LHCN-M2 (cell line): Measurements from ENCODE around the gene TBCE. TPM values are rescaled to one million over a fixed set of nuclear protein-coding genes. Genes with fewer than 3 reads are reported as not detected.
"Not testable (repeated sequence)": the region's sequence is repeated elsewhere in the genome, so short reads cannot be mapped to it uniquely, and the experiment has no call there.

ENCODE experiments used
- DNase-seq: peaks from one replicate; pipeline ENCODE4 v3.0.0-alpha.2; 2012; ENCODE audit warnings: low read depth
- total RNA-seq: library from RNA; depleted of rRNA; stranded (reverse); fragments of >200 nt; gene quantifications from 2 replicates; pipeline ENCODE4 v1.2.3, GENCODE V29; 2014

The TBCE gene
- total RNA-seq, 1 experiment from 2014 or later: 21.8 TPM

- peak; percentile 10 for DNase-seq
Measured at GRCh38 chr1:235450886-235451483, 83.8 kb downstream of the TBCE start.

GRCh38 chr1:235454021-235454420, 86.8 kb downstream of the TBCE start:
- DNase-seq: no peak

- DNase-seq: no peak
Measured at GRCh38 chr1:235455097-235455496, 87.9 kb downstream of the TBCE start.

GRCh38 chr1:235455823-235456222, 88.6 kb downstream of the TBCE start:
- DNase-seq: no peak

GRCh38 chr1:235457856-235458255, 90.6 kb downstream of the TBCE start:
- DNase-seq: not testable (repeated sequence)

- no peak for DNase-seq
Measured at GRCh38 chr1:235460770-235461169, 93.5 kb downstream of the TBCE start.

GRCh38 chr1:235461954-235462353, 94.7 kb downstream of the TBCE start:
- no peak for DNase-seq

- DNase-seq: not testable (repeated sequence)
Measured at GRCh38 chr1:235462832-235463231, 95.6 kb downstream of the TBCE start.

- DNase-seq: no peak
Measured at GRCh38 chr1:235465066-235465465, 97.8 kb downstream of the TBCE start.

- no peak for DNase-seq
Measured at GRCh38 chr1:235468004-235468403, 100.8 kb downstream of the TBCE start.

GRCh38 chr1:235468970-235469369, 101.7 kb downstream of the TBCE start:
- peak; percentile 57 for DNase-seq

- not testable (repeated sequence) for DNase-seq
Measured at GRCh38 chr1:235469897-235470296, 102.7 kb downstream of the TBCE start.

- peak; percentile 72 for DNase-seq
Measured at GRCh38 chr1:235470741-235471439, 103.7 kb downstream of the TBCE start.

- DNase-seq: peak; percentile 41
Measured at GRCh38 chr1:235473806-235474205, 106.6 kb downstream of the TBCE start.

GRCh38 chr1:235483090-235483489, 115.9 kb downstream of the TBCE start:
- DNase-seq: no peak

- no peak for DNase-seq
Measured at GRCh38 chr1:235485558-235485957, 118.3 kb downstream of the TBCE start.

- no peak for DNase-seq
Measured at GRCh38 chr1:235486321-235486720, 119.1 kb downstream of the TBCE start.

GRCh38 chr1:235491644-235492043, 124.4 kb downstream of the TBCE start:
- DNase-seq: no peak

GRCh38 chr1:235494531-235494930, 127.3 kb downstream of the TBCE start:
- DNase-seq: no peak

- DNase-seq: no peak
Measured at GRCh38 chr1:235495030-235495429, 127.8 kb downstream of the TBCE start.

GRCh38 chr1:235495551-235495950, 128.3 kb downstream of the TBCE start:
- DNase-seq: no peak

- no peak for DNase-seq
Measured at GRCh38 chr1:235500971-235501540, 133.8 kb downstream of the TBCE start.
